AML-193 (cell line): ENCODE measurements around the gene COL5A3.
"Not testable (repeated sequence)": the region's sequence is repeated elsewhere in the genome, so short reads cannot be mapped to it uniquely, and the experiment has no call there.

Experiments used
- DNase-seq, 2 experiments: peaks; one replicate each; lab custom pipeline; 2025; lab: John Stamatoyannopoulos, UW

Gene COL5A3

GRCh38 chr19:9971166-9971897 lies 39.0 kb downstream of the COL5A3 start:
- DNase-seq = no peak

DNA sequence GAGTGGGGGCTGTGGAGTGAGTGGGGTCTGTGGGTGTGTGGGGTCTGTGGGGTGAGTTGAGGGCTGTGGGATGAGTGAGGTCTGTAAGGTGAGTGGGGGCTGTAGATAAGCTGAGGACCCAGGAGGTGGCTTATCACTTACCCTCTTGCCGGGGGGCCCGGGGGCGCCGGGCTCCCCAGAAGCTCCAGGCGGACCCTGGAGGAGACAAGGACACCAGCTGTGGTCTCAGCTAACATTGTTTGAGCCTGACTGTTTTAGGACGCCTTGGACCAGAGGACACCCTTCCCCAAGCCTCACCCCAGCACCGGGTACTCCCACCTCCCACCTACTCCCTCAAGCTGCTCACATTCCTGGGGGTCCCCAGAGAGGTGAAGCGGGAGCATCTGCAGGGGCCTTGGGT lies 39.8 kb downstream of the COL5A3 start:
- DNase-seq = no peak

- no peak for DNase-seq
Observed at GRCh38 chr19:9969688-9969975, 40.7 kb downstream of the COL5A3 start.

DNA sequence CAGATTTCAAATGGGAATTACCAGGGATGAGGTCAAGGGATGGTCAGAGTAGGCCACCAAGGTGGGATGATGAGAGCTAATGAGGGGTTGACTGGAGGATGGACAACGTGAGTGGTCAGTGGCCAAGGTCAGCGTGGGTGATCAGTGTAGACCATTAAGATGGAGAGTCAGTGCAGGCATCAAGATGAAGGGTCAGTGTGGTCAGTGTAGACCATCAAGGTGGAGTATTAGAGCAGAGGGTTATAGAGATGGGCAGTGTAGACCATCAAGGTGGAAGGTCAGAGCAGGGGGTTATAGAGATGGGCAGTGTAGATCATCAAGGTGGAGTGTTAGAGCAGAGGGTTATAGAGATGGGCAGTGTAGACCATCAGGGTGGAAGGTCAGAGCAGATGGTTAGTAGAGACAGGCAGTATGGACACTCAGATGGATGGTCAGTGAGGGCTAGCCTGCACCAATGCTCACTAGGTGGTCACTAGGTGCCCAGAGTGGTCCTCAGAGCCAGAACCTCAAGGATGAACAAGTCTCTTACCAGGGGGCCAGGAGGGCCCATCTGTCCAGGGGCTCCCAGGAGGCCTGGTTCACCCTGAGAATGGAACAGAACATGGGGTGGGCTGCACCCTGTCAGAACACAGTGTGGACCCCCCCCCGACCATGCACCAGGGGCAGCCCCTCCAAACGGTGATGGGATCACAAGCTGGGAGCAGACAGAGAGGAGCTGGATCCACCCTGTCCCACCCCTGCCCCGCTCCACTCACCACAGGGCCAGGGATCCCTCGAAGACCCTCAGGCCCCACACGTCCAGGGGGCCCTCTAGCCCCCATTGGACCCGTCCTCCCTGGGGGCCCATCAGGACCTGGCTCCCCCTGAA lies 41.2 kb downstream of the COL5A3 start:
- no peak for DNase-seq

GRCh38 chr19:9967326-9967725 lies 43.0 kb downstream of the COL5A3 start:
- no peak for DNase-seq

DNA sequence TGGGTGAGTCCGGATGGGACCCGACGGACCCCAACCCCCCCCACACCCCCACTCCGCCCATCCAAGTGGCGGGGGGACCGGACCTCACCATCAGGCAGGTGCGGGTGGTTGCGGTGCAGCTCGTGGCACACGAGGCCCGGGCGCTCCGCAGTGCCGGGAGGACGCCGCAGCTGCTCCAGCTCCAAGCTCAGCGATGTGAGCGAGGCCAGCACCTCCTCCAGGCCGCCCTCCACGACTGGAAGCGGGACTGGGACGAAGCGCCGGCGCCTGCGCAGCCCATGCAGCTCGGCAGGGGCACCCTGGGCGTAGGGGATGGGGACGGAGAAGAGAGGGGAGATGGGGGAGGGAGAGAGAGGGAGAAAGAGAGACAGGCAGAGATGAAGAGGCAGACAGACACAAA lies 43.9 kb downstream of the COL5A3 start:
- DNase-seq = no peak

- no peak for DNase-seq
Observed at GRCh38 chr19:9966024-9966423, 44.3 kb downstream of the COL5A3 start.

DNA sequence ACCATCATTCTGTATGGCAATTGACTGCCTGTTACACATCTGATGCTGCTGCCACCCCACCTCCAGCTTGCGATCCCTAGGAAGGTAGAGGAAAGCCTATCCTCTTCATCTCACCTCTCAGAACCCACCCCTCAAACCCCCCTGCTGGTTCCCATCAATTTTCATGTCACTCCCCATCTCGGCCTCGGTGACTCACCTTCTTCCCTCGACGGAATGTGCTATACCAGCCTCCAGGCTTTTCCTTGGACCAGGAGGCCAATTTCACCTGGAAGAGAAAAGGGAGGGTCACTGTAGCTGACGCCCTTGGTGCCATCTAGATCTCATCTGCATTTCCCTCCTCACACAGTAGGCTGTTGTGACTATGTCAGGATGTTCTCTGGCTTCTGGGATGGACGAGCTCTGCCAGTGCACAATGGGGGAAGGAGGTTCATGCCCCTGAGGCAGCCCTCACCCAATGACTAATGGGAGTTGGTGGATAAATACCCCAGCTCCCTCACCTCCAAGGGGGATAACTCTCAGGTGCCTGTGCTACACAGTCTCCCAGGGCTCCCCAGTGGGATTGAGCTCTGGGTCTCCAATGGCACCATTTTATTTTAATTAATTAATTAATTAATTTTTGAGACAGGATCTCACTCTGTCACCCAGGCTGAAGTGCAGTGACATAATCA lies 47.5 kb downstream of the COL5A3 start:
- no peak for DNase-seq

GRCh38 chr19:9961103-9961502 lies 49.2 kb downstream of the COL5A3 start:
- no peak for DNase-seq

GRCh38 chr19:9958379-9958821 lies 51.9 kb downstream of the COL5A3 start:
- no peak for DNase-seq

DNA sequence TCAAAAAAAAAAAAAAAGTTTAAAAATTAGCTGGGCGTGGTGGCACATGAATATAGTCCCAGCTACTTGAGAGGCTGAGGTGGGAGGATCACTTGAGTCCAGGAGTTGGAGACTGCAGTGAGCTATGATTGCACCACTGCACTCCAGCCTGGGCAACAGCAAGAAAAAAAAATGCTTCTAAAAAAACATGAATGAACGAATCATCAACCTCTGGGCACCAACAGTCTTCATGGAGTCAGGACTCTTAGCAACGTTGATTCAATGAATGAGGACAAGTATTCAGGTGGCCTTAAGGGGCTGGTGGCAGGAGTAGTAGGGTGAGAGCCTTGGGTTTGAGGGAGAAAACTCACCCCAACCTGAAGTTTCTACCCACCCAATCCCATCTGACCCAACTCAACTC lies 53.3 kb downstream of the COL5A3 start:
- no peak for DNase-seq

GRCh38 chr19:9953802-9954542 lies 56.3 kb downstream of the COL5A3 start:
- no peak for DNase-seq

DNA sequence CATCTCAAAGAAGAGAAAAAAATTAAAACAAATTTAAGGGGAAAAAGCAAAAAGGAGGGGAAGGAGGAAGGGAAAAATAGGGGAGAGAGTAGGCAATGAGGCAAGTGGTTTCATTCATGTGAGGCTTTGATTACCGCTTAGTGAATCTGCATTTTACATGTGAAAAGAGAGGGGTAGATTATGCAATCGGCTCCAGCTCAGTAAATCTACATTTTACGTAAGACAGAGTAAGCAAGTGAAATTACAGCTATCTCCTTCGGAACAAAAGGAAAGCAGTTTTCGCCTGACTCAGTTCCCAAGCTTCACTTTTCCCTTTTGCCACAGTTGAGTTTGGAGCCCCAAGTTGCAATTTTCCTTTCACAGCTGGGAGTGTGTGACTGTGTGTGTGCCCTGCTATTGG lies 58.0 kb downstream of the COL5A3 start:
- DNase-seq = no peak

- DNase-seq = no peak
Observed at GRCh38 chr19:9947441-9947840, 62.9 kb downstream of the COL5A3 start.

DNA sequence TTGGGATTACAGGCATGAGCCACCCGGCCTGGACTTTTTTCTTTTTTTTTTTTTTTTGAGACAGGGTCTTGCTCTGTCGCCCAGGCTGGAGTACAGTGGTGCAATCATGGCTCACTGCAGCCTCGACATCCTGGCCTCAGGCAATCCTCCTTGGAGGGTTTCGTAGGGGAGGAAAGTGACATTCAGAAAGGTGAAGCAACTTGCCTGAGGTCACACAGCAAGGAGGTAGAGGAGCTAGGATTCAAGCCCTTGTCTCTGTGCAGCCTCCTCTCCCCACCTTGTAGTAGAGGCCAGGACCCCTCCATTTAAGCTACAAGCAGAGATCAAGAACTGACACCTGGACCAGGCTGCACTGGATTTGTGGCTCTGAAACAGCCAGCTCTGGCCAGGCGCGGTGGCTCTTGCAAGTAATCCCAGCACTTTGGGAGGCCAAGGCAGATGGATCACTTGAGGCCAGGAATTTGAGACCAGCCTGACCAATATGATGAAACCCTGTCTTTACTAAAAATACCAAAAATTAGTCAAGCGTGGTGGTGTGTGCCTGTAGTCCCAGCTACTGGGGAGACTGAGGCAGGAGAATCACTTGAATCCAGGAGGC lies 63.7 kb downstream of the COL5A3 start:
- DNase-seq = not testable (repeated sequence)

- DNase-seq = no peak
Observed at GRCh38 chr19:9945319-9945966, 64.9 kb downstream of the COL5A3 start.

GRCh38 chr19:9943744-9944143 lies 66.6 kb downstream of the COL5A3 start:
- no peak for DNase-seq

DNA sequence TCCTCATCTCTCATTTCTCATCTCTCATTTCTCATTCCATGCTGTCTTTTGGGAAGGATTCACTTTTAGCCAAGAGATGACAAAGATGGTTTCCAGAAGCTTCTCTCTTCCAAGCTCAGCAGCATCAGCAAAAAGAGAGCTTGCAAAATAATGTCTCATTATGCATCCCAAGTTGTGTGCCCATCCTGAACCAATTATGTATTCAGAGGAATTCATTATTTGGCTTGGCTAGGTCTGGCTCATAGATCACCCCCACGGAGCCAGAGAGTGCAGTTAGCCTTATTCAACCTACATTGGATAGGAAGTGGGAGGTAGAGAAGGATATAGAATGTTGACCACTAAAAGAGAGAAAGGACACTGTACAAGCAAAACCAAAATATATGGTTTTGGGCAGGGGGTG lies 68.6 kb downstream of the COL5A3 start:
- no peak for DNase-seq

DNA sequence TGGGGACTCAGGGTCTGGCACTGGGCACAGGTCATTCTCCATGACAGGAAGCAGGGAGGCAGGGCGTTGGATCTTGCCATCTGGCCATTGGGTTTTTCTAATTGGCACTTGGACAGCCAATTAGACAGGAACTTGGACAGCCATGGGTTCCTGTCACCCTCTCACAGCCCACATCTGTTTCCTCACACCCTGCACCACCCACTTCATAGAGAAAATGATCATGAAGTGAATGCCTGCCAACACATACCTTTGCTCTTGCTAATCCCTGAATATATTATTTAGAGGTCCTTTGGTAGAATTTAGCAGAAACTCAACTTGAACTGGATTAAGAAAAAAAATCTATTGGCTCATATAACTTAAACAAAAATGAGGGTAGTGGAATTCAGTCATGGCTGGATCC lies 69.1 kb downstream of the COL5A3 start:
- DNase-seq = no peak

GRCh38 chr19:9940778-9941177 lies 69.5 kb downstream of the COL5A3 start:
- DNase-seq = no peak

DNA sequence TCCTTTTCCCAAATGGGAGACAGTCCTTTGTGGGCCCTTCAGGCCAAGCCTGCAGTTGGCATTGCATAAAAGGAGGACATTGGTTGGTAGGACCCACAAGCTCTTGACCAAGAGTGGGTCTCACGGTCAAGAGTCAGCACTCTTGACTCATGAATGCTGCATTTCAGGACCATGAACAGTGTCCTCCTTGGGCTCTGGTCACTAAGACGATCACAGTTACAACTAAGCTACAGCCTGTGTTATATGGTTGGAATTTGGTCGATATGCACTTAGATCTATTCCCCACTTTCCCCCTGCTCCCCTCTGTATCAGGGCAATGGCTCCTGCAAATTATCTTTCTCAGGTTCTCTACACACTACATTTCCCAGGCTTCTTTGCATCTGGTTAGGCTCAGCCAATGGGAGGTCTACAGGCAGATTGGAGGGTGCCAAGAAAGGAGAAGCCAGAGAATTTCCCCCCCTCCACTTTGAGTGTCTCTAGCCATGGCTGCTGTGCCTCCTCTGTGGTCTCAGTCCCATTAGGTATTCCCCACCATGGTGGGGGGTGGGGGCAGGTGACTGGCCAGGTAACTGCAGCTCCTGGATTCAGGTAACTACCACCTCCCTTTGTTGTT lies 70.9 kb downstream of the COL5A3 start:
- no peak for DNase-seq
